Measurements from ENCODE around the gene SP1.
"Not testable (repeated sequence)": the region's sequence is repeated elsewhere in the genome, so short reads cannot be mapped to it uniquely, and the experiment has no call there.

GRCh38 chr12:53439582-53439981 is 59.6 kb downstream of the SP1 start:
- TF ChIP-seq TAF1 (IDR thresholded peaks at IDR 0.05; ENCODE audit: low read depth); CTCF (IDR thresholded peaks at IDR 0.05; ENCODE audit: poor library complexity, severe bottlenecking); EZH2 (IDR thresholded peaks at IDR 0.05; ENCODE audit: borderline replicate concordance, insufficient read depth, low read length, poor library complexity, severe bottlenecking): not testable (repeated sequence)

Measured in neural cell (in vitro differentiated cells).